MV-4-11 (cell line): Measurements from ENCODE around the gene NOC2L.
A peak's percentile ranks its signal among the peaks of the same experiment; 100 is the strongest.
"Not testable (repeated sequence)": the region's sequence is repeated elsewhere in the genome, so short reads cannot be mapped to it uniquely, and the experiment has no call there.

Source experiments
- DNase-seq: peaks from one replicate; lab custom pipeline; 2025; lab: John Stamatoyannopoulos, UW

The NOC2L gene

DNA sequence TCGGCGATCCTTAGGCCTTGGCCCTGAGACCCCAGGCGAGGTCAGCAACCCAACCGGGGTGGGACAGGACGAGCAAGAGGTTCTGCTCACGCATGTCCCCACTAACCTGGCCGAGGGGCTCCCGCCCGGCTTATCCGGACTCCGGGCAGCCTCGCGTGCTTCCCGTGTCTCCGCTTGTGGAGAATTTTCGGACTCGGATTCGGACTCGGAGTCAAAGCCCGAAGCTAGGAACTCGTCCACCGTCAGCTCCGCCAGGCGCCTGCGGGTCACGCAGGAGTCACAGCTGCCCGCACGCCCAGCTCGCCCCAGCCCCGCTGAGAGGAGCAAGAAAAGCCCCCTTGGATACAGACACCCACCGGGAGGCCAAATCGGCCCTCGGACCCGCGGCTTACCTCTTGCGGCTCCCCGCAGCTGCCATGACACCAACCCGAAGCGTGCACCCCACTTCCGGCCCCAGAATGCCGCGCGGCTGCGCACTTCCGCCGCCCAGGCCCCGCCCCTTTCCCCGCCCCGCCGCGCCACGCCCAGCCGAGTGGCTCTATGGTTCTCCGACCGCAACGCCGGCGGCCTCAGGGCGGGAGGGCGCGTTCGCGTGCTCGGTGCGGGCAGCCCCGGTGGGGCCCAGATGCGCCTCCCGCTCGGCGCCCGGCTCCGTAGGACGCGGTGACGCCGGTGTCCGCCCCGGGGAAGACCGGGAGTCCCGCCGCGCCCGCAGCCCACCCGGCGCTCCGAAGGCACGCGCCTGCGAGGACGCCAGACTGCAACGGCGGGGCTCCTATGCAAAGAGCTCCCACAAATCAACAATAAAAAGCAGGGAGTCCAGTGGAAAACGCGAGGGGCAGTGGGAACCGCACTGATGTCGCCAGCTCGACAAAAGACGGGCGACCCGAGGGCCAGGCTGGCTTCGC, at the start of gene NOC2L:
NOC2L (minus strand) TSS at position 434 of the 908 bp plus-strand sequence; CDS start at position 418, 16 bp downstream.
- DNase-seq: peak; percentile 78

DNA sequence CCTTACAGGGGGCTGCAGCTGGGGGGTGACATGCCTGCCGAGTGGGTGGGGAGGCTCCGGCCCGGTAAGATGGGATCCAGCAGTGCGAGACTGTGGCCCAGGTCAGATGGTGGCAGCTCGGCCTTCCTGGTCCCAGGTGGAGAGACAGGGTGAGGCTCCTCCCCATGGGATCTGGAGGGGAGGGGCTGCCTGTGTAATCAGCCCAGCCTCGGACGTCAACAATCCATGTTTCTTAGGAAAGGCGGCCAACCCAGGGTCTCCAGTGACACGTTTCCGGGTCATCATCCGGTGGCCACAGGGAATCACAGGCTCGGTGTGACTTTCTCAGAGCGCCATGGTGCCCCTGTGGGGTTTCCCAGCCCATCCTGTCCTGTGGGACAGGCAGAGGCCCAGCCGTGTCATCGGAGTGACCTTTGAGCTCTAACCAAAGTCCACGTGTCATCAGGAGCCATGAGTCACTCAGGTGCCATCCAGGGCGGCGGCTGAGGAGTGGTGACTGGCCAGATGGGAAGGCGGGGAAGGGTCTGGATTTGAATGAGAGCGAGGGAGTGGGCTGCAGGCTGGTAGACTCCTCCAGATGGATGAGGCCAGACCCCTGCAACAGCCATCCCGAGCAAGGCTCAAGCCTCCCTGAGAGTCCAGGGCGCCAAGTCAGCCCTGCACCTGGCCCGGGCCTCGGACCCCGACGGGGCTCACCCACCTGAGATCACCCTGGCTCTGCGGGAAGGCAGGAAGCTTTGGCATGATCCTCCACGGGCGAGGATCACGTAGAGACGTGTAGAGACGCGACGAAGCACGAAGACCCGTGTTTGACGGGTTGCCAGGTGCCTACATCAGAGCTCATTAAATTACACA, 47.5 kb upstream of the NOC2L start:
- no peak for DNase-seq

DNA sequence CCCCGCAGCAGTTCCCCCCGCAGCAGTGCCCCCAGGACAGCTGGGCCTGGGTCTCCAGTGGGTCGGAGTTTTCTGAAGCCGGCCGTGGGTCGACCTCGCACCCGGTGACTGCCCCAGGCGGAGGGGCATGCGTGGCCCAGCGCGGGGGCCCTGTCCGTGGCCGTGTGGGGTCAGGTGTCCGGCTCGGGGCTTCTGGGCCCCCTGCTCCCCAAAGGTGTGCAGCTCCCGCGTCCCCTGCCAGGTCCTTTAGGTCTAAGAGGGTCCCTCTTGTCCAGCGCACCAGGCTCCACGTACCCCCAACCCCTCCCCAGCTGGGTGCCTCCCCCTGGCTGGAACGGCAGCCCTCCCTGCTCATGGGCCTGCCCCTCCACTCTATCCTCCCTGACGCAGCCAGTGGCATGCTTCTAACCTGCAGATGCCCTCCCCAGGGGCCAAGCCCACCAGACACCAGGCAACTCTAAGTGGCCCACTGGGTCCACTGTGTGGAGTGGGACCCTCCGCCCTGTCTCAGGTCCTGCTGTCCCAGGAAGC, 46.8 kb upstream of the NOC2L start:
- no peak for DNase-seq

DNA sequence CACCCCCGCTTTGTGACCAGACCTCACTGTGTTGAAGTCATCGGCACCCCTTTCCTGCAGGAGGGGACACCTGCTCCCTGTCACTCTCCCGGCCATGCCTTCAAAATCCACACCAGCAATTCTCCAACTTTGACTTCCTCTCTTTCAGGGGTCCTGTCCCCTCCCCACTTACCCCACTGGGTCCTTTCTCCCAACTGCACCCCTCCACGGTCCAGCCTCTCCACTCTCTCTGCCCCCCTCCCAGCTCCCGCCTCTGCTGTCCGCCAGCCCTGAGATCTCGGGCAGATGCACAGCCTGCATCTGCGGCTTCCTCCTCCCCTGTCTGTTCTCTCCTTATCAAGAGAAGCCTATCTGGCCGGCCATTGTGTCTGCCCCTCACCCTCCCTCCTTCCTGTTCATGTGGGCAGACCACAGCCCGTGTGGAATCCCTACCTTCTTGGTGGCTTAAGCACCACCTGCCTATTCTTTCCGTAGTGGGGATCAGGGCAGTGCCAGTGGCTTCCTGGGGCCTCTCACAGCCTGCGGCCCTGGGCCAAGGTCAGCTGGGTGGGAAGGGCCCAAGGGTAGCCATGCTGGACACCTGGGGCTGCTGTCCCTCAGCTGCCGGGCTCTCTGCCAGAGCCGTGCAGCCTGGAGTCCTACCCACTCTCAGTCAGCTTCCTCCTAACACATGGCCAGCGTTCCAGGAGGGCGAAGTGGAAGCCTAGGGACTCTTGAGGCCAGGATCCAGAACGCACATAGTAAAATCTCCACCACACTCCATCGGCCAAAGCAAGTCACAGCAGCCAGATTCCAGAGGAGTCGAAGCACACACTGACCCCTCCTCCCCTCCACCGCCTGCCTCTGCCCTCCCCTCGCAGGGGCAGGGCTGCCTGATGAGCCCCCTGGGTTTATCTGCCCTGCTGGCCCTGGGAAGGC, 46.0 kb upstream of the NOC2L start:
- DNase-seq: no peak

DNA sequence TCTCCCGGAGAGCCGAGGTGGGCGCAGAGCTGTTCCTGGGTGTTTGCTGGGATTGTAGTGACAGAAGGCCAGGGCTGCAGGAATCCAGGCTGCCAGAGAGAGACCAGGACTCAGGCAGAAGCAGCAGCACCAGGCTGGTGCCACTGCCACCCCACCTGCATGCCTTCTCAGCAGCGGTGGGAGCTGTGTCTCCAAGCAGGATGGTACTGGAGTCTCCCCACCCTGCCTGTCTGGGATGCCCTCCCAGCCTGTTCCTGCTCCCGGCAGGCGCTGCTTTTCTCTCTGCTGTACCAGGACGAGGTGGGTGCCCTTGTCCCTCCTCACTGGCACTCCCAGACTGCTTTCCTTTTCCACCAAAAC, 45.3 kb upstream of the NOC2L start:
- DNase-seq: no peak

DNA sequence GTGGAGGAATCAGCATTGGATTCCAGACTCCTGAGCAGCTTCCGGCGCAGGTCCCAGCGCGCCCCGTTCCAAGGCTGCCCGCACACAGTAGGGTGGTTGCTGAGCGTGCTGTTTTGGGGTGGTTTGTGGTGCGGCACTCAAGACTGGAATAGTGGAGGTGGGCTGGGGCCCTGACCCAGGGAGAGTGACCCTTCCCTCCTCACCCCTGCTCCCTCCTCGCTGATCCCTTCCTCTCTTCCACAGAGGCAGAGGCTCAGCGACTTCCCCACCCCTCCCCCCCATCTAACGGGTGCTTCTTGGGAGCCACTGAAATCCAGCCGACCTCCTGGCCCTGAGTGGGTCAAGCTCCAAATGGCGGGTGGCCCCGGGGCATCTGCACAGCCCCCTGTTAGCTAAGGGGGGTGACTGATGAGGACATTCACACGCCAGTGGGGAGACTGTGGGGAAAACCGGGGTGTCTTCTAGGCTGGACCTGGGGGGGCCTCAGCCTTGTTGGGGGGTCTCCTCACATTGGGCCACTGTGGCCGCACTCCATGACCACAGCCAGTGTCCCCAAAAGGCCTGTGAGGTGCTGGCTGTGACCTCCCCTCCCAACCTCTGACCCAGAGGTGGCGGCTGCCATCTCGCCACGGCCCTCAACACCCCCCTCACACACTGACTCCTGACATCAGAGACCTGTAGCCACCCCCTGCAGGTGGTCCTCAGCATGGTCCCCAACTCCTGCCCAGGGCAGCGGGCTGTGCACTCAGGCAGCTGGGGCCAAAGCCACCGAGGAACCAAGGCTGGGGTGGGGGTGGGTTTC, 44.8 kb upstream of the NOC2L start:
- DNase-seq: no peak

DNA sequence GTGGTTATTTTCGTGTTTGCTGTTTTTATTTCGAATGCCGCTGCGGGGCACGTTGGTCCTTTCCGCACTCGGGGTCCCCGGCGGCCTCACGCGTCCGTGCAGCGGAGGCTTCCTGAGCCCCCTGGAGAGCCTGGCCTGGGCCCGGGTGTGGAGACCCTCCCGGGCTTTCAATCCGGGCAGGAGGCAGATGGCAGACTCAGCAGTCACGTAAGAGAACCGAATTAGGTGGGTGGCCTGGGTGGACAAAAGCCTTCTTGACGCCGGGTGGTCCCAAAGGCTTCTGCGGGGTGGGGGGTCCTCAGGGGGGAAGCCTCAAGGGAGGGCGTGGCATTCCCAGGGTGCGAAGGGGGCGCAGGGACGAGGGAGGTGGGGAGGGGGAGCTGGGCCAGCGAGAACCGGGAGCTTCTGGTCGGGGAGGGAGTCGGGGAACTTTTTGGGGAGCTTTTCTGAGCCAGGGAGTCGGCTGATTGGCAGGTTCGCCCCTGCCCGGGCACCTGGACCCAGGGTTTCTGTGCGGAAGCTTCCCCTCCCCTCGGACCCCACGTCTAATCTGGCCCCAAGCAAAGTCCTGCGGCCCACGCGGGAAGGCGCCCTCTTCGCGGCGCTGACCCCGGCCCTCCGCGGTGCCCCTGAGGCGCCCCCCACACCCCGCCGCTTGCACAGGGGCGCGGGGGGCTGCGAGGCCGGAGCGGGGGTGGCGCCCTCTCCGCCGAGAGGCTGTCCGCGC, 42.2 kb upstream of the NOC2L start:
- DNase-seq: no peak

DNA sequence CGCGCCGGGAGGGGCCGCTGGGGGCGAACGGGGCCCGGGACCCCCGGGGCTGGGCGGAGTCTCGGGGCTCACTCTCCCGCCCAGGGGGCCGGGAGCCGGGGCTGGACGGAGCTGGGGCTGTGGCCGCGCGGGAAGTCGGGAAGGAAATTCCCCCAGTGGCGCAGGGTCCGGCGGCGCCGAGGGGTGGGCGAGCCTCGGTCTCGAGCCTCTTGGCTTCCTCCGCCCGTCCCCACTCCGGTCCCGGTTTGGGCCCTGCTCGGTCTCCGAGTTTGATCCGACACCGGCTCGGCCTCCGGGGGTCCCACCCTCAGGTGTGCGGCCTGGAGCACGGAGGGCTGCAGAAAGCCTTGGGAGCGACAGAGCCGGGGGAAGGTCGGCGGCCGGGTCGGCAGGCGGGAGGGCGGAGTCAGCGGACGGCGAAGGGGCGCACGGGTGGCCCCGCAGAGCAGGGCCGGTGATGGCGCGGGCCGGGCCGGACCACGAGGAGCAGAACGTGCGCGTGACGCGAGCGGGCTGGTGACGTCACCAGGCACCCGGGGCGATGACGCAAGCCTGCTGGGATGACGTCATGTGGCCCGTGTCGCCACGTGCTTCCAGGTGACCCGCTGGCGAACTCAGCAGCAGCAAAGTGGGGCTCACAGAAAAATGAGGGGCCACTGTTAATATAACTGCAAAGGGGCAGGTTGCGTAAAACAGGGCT, 41.5 kb upstream of the NOC2L start:
- peak; percentile 50 for DNase-seq

DNA sequence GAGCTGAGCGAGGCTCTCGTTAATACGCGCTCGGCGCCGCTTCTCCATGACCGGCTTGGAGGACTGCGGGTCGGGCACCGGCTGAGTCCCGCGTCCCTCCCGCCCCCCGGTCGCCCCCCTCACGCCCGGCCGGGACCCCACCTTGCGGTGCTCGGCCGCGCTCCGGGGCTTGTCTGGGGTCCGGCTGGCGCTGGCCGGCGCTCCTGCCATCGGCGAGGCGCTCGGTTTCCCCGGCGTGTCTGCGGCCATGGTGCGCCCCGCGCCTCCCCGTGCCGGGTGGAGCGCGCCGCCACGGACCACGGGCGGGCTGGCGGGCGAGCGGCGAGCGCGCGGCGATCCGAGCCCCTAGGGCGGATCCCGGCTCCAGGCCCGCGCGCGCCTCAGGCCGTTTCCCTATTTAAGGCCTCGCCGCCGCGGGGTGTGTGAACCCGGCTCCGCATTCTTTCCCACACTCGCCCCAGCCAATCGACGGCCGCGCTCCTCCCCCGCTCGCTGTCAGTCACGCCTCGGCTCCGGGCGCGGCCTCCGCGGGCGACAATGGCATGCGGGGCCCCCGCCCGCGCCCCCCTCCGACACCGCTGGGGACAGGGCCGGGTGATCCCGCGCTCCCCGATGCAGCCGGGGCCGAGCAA, 40.8 kb upstream of the NOC2L start, which contains the start of gene HES4:
HES4 (minus strand) TSS at position 373 of the 632 bp plus-strand sequence; CDS start at position 249, 124 bp downstream.
- peak; percentile 66 for DNase-seq

DNA sequence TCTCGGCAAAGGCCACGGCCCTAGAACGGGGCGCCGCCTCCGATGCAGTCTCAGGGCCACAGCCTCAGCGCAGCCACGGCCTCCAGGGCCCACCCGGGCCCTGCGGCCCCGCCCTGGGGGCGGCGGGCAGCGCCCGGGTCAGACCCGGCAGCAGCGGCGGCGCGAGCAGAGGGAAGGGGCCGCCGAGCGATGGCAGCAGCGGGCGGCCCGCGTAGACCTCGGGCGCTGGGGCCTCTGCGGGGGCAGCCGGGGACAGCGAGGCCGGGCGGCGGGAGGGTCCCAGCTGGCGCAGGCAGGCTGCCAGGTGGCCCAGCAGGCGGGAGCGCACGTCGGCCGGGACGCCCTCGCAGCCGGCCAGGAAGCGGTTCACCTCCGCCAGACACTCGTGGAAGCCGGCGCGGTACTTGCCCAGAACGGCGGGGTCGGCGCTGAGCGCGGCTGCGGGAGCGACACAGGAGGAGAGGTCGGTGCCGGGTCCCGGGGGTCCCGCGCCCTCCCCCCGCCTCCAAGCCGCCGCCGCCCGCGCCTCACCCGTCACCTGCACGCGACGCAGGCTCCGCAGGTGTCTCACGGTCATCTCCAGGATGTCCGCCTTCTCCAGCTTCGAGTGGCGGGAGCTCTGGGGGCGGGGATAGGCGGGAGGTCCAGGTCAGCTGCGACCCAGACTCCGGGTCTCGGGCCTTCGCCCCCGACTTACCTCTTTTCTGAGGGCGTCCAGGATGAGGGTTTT, 40.1 kb upstream of the NOC2L start:
- DNase-seq: no peak

DNA sequence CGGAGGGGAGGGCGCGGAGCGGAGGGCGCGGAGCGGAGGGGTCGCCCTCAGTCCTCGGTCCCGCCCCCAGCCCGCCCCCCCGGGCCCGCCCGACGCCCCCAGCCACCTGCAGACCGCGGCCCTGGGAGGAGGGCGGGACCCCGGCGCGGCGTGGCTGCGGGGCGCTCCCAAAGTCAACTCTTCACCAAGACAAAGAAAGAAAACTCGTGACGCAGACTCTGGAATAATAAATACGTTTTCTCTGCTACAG, 39.6 kb upstream of the NOC2L start:
- no peak for DNase-seq

DNA sequence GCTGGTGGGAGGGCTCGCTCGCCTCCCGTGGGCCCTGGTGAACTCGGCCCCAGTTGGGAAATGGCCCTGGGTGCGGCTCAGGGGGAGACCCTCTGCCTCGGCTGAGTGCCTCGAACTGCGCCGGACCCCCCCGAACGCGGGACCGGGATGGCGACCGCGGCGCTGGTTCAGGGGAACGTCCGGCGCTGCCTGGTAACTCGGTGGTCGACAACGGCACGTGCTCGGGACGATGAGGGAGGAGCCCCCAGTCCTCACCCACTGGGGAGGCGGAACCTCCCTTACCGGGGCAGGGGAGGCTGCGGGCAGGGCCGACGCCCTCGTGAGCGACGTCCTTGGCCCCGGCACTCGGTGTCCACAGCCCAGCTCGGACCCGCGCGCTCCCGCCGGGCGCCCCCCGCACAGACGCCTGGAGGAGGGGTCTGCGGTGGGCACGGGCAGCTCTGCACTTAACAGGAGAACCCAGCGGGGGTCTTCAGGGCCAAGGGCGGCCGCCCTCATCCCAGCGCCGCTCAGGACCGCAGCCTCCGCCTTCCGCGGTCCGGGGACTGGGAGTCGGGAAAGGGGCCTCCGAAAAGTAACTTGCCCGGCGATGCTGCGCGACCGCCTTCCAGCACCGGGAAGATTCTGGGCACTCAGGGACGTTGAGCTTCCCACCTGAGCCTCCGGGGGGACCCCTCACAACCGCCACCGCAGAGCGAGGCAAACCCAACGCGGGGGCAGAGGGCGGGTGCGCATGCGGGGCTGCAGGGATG, 39.1 kb upstream of the NOC2L start:
- DNase-seq: no peak

DNA sequence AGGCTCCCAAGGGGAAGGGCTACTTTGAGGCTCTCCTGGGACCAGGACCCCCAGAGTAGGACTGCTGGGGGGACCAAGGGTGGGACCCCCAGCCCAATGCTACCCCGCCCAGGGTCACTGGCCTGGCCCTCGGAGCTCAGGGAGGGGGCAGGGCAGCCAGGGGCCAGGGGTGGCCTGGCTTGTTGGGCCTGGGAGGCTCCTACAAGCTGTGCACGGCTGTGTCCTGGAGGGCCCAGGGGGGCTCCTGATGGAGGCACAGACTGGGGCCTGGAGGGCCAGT, 38.6 kb upstream of the NOC2L start:
- DNase-seq: no peak

DNA sequence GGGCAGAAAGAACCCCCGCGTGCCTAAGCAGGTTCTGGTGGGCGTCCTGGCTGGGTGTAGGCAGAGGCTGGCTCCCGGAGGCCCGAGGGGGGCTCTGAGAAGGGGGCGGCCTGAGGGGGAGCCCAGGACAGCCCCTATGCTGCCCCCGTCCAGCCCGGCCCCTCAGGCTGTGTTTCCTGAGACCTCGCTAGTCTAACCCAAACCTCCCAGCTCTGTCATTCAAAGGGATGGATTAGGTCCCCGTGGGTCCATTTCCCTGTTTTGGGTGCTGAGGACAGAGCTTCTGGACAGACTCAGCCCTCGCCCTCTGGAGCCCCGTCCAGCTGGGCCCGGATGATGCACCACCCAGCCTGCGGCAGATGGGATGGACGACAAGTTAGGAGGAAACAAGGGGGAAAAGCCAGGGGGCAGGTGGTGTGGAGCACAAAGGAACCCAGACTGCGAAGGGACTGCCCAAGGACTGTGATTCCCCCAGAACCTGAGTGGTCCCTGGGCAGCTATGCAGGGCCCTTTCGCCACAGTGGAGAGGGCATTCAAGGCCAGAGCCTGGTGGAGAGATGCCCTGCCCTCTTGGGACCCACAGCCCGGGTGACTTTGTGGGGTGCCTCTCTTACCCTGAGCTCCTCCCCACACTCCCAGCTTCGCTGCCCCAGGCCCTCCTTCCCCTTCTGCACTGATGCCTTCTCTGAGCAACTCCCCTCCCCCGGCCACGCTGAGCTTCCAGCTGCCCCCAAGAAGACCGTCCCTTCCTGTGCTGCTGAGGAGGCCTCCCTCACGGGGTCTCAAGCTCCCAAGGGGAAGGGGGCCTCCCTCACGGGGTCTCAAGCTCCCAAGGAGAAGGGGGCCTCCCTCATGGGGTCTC, 38.0 kb upstream of the NOC2L start:
- DNase-seq: no peak

DNA sequence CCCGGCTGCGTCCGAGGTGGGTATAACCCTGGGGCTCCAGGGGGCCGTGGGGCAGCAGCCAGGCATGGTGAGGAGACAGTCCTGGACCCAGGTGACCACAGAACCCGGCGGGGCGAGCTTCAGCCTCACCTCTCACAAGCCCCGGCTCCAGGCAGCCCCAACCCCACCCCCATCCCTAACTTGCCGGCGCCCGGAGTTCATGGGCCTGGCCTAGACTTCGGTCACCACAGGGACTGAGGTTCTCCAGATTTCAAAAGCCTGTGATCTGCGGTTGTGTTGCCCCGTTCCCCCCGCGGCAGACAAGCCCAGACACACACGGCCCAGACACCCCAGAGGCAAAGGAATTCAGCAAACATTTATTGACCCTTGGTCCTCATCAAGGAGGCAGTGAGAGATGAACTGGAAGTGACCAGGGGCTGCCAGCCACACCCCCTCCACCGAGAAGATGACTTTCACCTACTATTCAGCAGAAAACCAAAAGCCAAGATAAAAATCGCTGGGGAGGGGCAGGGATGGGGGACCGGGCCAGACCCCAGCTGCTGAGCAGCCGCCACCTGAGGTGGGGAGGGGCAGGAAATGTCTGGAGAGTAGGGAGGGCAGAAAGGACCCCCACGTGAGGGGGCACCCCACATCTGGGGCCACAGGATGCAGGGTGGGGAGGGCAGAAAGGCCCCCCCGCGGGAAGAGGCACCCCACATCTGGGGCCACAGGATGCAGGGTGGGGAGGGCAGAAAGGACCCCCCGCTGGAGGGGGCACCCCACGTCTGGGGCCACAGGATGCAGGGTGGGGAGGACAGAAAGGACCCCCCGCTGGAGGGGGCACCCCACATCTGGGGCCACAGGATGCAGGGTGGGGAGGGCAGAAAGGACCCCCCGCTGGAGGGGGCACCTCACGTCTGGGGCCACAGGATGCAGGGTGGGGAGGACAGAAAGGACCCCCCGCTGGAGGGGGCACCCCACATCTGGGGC, 36.9 kb upstream of the NOC2L start:
- DNase-seq: no peak

DNA sequence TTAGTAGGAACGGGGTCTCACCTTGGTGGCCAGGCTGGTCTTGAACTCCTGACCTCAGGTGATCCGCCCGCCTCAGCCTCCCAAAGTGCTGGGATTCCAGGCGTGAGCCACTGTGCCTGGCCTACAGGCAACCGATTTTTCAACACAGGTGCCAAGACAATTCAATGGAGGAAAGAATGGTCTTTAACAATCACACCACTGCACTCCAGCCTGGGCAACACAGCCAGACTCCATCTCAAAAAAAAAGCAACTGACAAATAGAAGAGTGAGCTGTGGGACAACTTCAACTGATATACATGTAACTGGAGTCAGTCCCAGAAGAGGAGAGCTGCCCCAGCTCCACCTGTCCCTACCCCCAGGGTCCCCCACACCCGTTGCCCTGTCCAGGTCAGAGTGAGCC, 35.5 kb upstream of the NOC2L start:
- not testable (repeated sequence) for DNase-seq
